ENCODE results near the gene SCD. TPM values are rescaled to one million over a fixed set of nuclear protein-coding genes. Genes with fewer than 3 reads are reported as not detected.

SCD gene
- total RNA-seq, 6 donors from 2014 or later: 108 to 464 (median 251) TPM

GRCh38 chr10:100348389-100348927 is 1.4 kb downstream of the SCD start:
- H3K4me3 ChIP-seq: peak overlapping the region in 3 of 4 donors; percentile 73 to 75 (median 74)
- peaks cover 0 to 17% (median 8%) of the 10 kb centered on the region in 4 donors for H3K36me3 ChIP-seq
- H3K27ac ChIP-seq: peak overlapping the region in 2 of 4 donors; percentile 92 to 93
- DNase-seq: no peak
- H3K9me3 ChIP-seq: no peaks in the 10 kb centered on the region
- H3K4me1 ChIP-seq: peaks cover 14 to 56% (median 15%) of the 10 kb centered on the region in 4 donors
- no peak for ATAC-seq (ENCODE audit: low FRiP score in 2 of 2)
- 44 to 81% methylated on average over 3 of the region's 3 CpGs for WGBS, 2 donors
- TF ChIP-seq POLR2A (IDR thresholded peaks at IDR 0.05): no peak
- no peak for TF ChIP-seq POLR2AphosphoS5 (IDR thresholded peaks at IDR 0.05)
- no peak for TF ChIP-seq EP300 (IDR thresholded peaks at IDR 0.05)
- no peak for TF ChIP-seq CTCF (IDR thresholded peaks at IDR 0.05)
- H3K27me3 ChIP-seq: no peaks in the 10 kb centered on the region

GRCh38 chr10:100349087-100349486 is 2.1 kb downstream of the SCD start:
- no peaks in the 10 kb centered on the region for H3K27me3 ChIP-seq
- H3K4me1 ChIP-seq: peaks cover 14 to 56% (median 15%) of the 10 kb centered on the region in 4 donors
- peaks cover under 1 to 23% (median 9%) of the 10 kb centered on the region in 4 donors for H3K36me3 ChIP-seq
- no peak for DNase-seq
- ATAC-seq (ENCODE audit: low FRiP score in 2 of 2): no peak
- H3K4me3 ChIP-seq: peak overlapping the region in 3 of 4 donors; percentile 73 to 75 (median 74)
- 73% methylated on average over 5 of the region's 5 CpGs for WGBS, 2 donors
- H3K9me3 ChIP-seq: no peaks in the 10 kb centered on the region
- TF ChIP-seq CTCF (IDR thresholded peaks at IDR 0.05) (no peak), EP300 (IDR thresholded peaks at IDR 0.05) (no peak), POLR2AphosphoS5 (IDR thresholded peaks at IDR 0.05) (no peak), POLR2A (IDR thresholded peaks at IDR 0.05) (no peak)
- peak overlapping the region in 2 of 4 donors; percentile 92 to 93 for H3K27ac ChIP-seq

GRCh38 chr10:100349672-100350071 is 2.6 kb downstream of the SCD start:
- DNase-seq (no peak), ATAC-seq (ENCODE audit: low FRiP score in 2 of 2) (no peak)
- Histone ChIP-seq H3K36me3 (peaks cover 3 to 29% (median 11%) of the 10 kb centered on the region in 4 donors), H3K4me1 (peaks cover 14 to 56% (median 15%) of the 10 kb centered on the region in 4 donors), H3K9me3 (no peaks in the 10 kb centered on the region), H3K4me3 (peak overlapping the region in 3 of 4 donors; percentile 73 to 75 (median 74)), H3K27me3 (no peaks in the 10 kb centered on the region), H3K27ac (peak overlapping the region in 1 of 4 donors; percentile 92)
- TF ChIP-seq POLR2AphosphoS5 (IDR thresholded peaks at IDR 0.05): no peak
- TF ChIP-seq CTCF (IDR thresholded peaks at IDR 0.05): no peak
- no peak for TF ChIP-seq EP300 (IDR thresholded peaks at IDR 0.05)
- no peak for TF ChIP-seq POLR2A (IDR thresholded peaks at IDR 0.05)
- WGBS, 2 donors: 68 to 83% methylated on average over 3 of the region's 3 CpGs

- Histone ChIP-seq H3K36me3 (peaks cover 3 to 41% (median 17%) of the 10 kb centered on the region in 4 donors), H3K4me3 (peak overlapping the region in 3 of 4 donors; percentile 73 to 75 (median 74))
- WGBS, 2 donors: 63 to 81% methylated on average over 5 of the region's 5 CpGs
These were observed 4.0 kb downstream of the SCD start for GRCh38 chr10:100350914-100351485.

More at GRCh38 chr10:100350914-100351485, 4.0 kb downstream of the SCD start:
- DNase-seq: no peak
- H3K9me3 ChIP-seq: no peaks in the 10 kb centered on the region
- TF ChIP-seq POLR2A (IDR thresholded peaks at IDR 0.05) (no peak), POLR2AphosphoS5 (IDR thresholded peaks at IDR 0.05) (no peak), CTCF (IDR thresholded peaks at IDR 0.05) (no peak), EP300 (IDR thresholded peaks at IDR 0.05) (no peak)
- peak overlapping the region in 2 of 4 donors; percentile 26 to 44 for H3K27ac ChIP-seq
- peaks cover 13 to 50% (median 14%) of the 10 kb centered on the region in 4 donors for H3K4me1 ChIP-seq
- no peaks in the 10 kb centered on the region for H3K27me3 ChIP-seq
- no peak for ATAC-seq (ENCODE audit: low FRiP score in 2 of 2)

Data from upper lobe of left lung (tissue), 6 donors.